GM18858 (cell line): ENCODE results near the gene TBC1D22A.
"Not testable (repeated sequence)": the region's sequence is repeated elsewhere in the genome, so short reads cannot be mapped to it uniquely, and the experiment has no call there.

ENCODE experiments used
- ATAC-seq: cut with Tn5 transposase; IDR thresholded peaks from one replicate; pipeline ENCODE4 v1.9.1; 2021; ENCODE audit not compliant: unreplicated experiment

The TBC1D22A gene, protein sequence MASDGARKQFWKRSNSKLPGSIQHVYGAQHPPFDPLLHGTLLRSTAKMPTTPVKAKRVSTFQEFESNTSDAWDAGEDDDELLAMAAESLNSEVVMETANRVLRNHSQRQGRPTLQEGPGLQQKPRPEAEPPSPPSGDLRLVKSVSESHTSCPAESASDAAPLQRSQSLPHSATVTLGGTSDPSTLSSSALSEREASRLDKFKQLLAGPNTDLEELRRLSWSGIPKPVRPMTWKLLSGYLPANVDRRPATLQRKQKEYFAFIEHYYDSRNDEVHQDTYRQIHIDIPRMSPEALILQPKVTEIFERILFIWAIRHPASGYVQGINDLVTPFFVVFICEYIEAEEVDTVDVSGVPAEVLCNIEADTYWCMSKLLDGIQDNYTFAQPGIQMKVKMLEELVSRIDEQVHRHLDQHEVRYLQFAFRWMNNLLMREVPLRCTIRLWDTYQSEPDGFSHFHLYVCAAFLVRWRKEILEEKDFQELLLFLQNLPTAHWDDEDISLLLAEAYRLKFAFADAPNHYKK

DNA sequence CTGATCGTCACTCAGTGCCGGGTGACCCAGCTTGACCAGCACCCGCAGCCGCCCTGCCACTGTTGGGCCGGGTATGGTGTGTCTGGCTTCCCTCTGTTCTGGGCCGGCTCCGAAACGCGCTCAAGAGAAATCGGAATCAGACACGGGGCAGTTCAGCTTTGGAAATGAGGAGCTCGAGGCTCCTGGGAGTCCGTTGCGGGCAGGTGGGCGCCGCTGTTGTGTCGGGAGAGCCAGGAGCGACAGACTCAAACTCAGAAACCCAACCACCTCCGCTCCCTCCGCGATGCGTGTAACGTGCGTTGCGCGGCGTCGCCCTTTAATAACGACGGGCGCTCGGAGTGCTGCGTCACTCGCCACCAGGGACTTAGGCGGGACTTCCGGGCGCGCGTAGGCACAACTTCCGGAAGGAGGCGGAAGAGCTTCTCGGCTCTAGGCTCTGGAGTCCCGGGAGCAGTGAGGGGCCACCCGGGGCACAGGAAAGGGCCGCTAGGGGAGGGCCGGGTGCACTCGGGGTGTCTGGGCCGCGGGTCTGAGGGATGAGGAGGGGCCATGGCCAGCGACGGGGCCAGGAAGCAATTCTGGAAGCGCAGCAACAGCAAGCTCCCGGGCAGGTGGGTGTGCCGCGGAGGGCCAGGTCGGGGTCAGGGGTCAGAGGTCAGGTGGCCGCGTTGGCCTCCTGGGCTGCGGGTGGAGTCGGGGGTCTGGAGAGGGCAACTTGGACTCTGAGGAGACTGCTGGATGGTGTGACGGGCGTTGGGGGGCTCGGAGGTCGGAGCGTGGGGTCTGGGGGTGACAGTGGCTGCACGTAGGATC is at the start of gene TBC1D22A:
Gene TBC1D22A (plus strand): TSS at position 413 of the 813 bp plus-strand sequence. CDS start 137 bp downstream, at position 550.
- peak; percentile 58 for ATAC-seq

DNA sequence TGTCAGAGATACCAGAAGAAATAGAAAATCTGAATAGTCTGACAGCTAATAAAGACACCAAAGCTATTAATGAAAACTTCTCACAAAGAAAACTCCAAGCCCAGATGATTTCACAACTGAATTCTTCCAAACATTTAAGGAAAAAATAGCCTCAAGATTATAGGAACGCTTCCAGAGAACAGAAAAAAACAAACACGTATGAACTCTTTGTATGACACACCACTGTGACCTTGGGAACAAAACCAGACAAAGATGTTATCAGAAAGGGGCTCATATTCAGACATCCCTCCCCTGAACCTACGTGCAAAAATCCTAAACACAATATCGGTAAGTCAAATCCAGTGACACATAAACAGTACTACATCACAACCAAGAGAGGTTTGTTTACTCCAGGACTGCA is 47.9 kb upstream of the TBC1D22A start:
- no peak for ATAC-seq

DNA sequence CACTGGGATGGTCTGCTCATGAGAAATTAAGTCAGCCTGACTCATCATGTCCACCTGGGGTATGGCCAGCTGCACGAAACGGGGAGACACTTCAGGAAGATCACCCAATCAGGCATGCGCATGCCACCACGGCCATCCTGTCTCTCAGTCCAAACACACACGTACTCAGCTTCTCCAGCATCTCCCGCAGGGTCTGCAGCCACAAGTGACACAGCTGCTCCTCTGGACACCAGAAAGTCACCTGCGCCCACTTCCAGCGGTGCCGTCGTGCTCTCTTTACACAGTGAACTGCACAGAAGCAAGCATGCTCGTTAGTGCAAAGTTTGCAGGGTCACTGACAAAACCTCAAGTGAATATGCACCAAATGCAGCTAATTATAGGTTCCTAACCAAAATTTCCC is 42.5 kb upstream of the TBC1D22A start:
- no peak for ATAC-seq

DNA sequence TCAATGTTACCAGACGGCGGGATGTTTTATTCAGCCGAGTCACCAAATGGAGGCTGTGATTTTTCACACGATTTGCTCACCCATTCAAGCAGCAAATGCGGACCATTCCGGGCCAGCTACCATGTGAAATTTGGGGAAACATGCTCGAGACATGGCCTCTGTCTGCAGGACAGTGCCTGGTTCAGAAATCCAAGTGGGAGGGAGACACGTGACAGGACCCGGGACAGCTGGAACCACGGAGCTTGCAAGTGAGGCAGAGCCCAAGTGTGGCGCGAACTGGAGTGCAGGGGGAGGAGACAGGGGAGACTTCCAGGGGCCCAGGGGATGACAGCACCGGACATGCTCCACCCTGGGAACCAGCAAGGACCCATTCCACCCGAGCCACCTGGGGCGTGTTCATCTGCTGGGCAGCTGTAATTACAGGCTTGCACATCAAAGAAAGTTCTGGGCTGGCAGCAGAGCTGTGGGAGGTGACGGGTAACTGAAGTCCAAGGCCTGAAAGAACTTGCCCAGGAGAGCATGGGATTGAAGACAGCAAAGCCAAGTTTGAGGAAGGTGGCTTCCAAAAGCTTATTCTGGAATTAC is 40.9 kb upstream of the TBC1D22A start:
- no peak for ATAC-seq

DNA sequence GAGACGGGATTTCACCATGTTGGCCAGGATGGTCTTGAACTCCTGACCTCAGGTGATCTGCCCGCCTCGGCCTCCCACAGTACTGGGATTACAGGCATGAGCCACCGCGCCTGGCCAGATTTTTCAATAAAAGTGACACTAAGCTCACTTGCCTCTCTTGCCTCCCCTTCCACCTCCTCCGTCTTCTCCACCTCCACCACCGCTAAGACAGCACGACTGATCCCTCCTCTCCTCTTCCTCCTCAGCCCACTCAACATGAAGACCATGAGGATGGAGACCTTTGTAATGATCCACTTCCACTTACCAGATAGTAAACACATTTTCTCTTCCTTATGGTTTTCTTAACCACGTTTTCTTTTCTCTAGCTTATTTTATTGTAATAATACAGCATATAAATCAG is 38.6 kb upstream of the TBC1D22A start:
- ATAC-seq = no peak

DNA sequence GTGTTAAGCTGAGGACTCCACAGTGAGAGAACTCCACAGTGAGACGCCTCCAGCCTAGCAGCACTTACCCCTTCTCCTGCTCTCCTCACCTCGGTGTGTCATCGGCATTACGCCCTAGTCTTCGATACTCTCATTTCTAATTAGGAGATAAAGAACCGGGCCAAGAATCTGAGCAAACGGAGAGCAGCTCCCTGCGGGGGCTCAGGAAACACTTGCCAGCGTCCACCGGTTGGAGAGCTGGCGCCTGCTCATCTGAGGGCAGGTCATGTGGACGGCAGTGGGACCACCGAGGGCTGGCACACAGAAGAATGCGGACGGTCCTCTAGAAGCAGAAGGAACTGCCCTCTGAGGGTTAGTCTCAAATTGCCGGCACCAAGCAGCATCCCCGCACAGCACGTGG is 37.4 kb upstream of the TBC1D22A start:
- ATAC-seq = no peak

DNA sequence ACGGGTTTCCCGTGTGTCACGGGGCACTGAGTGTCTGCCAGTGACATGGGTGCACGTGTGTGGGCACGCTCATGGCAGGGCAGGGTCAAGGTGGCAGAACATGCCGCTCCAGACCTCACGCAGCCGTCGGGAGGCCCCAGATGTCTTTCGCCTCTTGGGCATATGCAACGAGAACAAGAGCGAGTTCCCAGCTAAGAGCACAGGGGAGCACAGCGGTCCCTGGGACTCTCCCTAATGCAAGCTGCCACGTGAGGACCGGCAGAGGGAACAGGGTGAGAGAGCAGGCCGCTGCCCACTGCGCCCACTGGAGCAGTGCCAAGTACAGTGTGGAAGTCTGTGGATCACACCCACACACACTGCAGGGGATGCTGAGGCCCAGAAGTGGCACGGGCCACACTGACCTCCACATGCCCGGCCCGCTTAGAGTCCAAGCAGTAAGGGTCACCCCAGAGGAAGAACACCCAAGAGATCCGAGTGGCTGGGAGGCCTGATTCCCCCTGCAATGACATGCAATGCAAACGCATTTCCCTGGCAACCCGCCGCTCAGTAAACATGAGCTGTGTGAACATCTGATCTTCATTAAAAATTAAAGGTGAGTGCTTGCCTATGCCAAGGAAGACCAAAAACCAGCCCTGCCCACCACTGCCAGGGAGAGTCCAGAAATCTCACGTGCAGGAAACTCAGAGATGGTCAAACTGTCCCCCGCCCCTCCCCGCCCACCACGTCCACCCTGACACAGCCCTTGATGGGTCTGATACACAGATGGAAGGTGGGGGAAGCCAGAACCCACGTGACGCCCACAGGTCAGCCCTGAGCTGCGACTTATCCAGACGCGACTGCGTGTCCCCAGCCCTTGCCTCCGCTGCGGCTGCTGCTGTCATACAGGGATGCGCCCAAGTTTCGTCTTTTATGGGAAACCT is 36.1 kb upstream of the TBC1D22A start:
- no peak for ATAC-seq

DNA sequence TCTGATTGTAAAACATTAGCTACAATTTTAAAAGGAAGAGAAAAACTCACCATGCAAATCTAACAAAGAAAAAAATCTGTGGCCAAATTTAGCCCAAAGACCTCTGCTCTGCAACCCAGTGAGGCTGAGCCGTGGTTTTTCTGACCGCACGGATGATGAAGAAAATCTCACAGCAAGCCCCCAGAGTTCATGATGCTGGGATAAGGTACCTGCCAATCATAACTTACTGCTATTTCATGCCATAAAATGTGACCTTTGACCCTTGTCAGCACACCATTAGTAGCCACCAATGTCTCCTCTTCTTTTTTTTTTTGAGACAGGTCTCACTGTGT is 35.5 kb upstream of the TBC1D22A start:
- ATAC-seq = no peak

DNA sequence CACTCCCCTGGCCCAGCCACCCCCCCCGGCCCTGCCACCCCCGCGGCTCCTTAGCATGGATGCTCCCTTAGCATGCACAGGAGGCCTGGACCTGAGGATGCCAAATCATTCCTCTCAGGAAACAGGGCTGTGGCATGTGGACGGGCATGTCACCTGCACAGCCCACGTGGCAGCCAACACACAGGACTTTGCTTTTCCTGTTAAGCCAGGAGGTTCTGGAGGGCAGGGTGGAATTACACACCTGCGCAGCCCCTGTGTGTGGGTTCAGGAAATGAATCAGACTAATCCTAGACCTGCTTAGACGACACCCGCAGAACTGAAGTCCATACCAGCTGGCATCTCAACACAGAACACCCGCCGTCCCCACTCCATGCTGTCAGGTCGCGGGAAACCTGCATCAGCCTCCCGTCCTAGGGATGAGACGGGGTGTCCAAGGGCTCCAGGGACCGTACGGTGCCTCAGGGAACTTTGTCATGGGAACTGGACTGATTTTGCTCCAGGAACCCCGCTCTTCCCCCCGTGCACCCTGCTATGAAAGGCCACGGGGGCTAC is 34.6 kb upstream of the TBC1D22A start:
- no peak for ATAC-seq

DNA sequence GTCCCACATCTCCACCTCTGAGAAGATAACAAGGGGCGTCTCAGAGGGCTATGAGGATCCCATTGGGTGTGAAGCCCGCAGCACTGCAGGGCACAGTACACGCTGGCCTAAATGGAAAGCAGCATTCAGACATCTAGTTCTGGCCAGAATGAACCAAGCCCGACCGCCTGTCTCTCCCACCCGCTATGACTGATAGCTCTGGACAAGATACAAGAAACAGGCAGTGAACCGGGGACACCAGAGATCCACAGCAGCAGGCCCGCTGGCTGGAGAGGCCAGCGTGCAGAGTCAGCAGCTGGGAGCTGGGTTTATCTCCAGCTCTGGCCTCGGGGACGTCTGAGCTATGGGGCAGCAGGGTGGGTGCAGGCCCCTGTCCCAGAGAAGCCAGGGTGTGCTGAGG is 34.0 kb upstream of the TBC1D22A start:
- no peak for ATAC-seq

DNA sequence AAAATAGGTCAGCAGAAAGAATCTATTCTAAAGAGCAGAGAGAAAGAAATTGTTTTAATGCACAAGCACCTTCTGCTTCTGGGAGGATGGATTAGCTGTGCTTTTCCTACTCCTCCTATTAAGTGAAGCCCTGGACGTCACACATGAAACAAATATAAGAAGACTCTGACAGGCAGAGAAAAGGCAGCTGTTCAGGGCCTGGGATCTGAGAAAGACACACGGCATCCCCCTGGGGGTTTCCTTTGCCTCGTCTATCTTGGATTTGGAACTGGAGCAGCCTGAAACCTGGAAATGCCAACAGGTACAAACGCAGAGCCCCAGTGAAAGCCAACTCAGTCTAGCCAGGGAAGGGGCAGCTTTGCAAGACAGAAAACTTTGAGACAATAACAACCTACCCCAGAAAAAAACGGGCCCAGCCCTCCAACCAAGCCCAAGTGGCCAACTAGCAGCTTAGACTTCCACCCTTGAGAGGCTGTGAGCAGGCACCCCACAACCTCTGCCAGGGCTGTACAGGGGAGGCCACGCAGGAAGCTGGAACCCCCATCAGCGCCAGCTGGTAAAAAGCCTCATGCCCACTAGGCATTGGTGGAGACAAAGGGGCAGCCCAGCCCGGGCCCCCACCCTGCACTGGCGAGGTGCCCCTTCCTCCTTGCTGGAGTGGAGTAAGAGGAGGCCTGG is 31.7 kb upstream of the TBC1D22A start:
- no peak for ATAC-seq

DNA sequence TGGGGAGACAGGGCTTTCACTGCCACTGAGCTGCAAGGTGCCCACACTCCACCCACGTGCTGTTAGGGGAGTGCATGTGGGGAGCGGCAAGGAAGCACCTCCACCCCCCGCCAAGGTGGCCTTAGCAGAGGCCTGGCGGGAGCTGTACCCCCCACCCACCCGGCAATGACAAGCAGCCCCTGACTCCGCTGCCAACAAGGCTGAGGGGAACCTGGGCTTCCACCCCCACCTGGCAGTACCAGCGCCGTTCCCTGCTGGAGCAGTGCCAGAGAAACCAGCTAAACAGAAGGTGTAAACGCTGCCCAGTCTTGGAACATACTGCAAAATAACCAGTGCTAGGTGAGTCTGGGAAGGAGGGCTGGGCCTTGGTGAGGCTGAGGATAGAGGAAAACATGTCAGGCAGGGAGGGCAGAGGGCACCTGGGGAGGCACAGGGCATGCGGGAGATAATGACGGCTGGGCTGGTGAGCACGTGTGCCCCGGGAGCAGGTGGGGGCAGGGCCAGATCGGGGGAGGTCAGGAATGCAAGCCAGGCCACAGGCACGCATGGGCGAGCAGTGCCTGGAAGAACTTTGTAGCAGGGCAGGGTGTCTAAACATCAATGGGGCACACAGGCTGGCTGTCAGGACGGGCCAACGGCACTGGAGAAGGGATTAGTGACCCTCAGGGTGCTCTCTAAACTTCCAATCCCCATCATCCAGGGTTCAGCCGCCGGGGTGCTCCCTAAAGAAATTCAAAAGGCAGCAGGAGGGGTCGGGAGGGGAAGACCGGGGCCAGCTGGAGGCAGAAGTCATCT is 31.0 kb upstream of the TBC1D22A start:
- ATAC-seq = no peak

DNA sequence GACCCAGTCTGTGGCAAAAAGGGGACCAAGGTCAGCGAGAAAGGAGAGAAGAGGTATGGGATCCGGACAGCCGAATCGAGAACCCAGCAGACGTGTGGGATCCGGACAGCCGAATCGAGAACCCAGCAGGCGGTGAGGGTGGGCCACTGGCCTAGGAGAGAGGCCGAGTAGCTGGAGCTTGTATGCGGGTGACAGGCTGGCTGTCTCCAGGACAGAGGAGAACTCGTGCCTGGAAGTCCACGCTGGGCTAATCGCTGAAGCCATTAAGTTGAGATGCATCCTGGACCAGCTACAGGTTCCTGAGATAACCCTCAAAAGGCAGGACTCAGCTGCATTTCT is 30.4 kb upstream of the TBC1D22A start:
- no peak for ATAC-seq

DNA sequence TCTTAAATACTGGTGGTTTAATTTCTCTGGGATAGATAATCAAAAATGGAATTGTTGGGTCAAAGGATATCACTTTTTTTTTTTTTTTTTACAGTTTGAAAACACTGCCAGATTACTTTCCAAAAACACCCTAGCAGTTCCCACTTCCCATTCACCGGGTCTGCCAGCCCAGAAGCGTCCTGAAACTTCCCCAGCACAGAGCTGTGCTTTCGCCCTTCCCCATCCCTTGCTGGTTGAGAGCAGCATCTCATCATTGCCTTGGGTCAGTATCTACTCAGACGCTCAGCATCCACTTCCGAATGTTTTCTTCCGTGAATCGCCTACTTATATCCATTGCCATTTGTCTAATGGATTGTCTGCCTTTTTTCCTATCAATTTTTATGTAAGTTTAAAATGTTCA is 29.9 kb upstream of the TBC1D22A start:
- ATAC-seq = no peak

DNA sequence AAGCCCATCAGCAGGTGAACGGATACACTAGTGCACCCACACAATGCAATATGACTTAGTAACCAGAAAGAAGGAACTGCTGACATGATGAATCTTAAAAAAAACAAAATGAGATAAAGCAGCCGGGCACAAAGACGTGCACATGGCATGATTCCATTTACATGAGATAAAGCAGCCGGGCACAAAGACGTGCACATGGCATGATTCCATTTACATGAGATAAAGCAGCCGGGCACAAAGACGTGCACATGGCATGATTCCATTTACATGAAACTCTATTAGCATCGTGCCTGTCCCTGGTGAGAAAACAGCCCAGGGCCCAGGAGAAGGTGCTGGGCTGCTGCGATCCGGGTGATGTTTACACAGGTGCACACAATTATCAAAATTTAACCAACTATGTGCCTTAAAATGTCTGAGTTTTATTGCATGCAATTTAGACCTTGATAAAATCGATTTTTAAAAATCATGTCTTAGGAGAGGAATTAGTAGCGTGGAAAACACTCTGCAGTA is 28.2 kb upstream of the TBC1D22A start:
- ATAC-seq = not testable (repeated sequence)

DNA sequence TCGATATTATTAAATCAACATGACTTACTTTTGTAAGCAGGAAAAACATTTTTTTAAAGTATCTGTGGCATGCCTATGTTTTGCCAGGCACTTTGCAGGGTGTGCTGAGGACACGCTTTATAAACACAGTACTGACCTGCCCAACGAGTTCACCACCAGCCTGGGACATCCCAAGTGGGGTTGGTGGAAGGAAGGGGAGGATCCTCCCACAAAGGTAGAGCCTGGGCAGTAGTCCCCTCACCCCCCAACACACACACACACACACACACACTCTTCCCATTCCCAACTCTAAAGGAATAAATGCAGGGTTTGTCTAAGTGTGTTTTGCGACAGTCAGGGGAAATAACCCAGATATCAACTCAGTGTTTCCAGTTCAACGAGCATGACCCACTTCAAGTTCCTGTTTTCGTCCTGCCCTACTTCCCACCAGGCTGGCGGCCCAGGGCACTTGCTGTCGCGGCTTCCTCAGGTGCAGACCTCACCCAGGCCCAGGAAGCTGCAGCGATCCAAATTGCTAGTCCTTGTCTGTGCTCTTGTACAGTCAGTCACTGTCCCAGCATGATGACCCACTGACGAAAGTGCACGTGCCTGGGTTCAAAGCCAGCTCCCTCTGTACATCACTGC is 27.5 kb upstream of the TBC1D22A start:
- ATAC-seq = no peak

DNA sequence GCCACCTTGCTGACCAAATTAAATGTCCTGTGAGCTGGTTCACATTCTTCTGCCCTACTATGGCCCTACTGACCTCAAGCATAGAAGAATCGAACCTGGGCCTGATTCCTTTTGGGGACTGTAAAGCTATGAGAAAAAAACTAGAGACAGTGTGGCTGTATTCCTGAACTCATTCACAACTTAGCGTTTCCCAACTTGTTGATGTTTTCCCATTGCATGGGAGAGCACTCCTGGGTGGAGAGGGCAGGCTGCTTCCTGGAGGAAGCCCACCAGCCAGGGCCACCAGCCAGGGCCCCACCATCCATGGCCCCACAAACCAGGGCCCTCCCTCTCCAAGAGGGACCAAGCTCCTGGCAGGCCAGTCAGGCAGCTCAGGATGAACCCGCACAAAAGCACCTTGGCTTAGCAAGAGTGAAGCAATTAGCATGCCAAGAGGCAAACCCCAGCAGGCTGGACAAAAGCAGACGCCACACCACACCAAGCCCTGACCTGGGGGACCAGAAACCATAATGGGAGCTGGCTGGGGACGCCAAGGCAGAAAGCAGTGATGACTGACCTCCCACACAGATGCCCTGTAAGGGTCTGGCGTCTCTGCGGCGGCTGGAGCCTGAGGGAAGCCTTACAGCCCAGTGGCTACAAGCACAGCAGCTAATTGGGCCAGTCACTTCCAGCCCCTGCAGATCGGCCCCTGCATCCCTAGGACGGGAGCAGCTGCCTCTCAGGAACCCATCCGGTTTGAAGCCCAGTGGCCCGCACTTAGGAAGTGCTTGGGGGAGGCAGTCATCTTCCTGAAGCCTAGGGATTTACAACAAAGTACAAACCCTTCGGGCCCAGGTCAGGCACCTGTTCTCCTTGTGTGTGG is 26.5 kb upstream of the TBC1D22A start:
- ATAC-seq = no peak

DNA sequence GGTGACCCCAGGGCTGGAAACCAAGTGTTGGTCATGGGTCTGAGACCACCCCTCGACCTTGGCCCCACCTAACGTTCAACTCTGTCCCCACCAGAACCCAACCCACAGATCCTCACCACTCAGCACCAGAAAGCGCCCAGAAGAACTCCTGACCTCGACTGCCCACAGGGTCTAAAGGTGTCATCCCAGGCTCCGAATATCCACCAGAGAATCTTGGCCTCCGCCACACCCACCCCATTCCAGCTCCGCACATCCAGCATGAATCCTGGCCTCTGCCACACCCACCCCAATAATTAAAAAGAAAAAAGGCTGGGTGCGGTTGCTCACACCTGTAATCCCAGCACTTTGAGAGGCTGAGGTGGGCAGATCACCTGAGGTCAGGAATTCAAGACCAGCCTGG is 25.7 kb upstream of the TBC1D22A start:
- ATAC-seq = no peak
